ENCODE data around the gene ISG20.

ISG20 gene

GRCh38 chr15:88655800-88656488 is 17.1 kb downstream of the ISG20 start:
- Histone ChIP-seq H3K27me3 (peaks cover 8% of the 10 kb centered on the region), H3K4me1 (no peaks in the 10 kb centered on the region), H3K36me3 (no peaks in the 10 kb centered on the region), H3K9me3 (no peaks in the 10 kb centered on the region), H3K4me3 (ENCODE audit: low read depth, low read length) (no peak overlapping the region)
- TF ChIP-seq, protein P1, sequence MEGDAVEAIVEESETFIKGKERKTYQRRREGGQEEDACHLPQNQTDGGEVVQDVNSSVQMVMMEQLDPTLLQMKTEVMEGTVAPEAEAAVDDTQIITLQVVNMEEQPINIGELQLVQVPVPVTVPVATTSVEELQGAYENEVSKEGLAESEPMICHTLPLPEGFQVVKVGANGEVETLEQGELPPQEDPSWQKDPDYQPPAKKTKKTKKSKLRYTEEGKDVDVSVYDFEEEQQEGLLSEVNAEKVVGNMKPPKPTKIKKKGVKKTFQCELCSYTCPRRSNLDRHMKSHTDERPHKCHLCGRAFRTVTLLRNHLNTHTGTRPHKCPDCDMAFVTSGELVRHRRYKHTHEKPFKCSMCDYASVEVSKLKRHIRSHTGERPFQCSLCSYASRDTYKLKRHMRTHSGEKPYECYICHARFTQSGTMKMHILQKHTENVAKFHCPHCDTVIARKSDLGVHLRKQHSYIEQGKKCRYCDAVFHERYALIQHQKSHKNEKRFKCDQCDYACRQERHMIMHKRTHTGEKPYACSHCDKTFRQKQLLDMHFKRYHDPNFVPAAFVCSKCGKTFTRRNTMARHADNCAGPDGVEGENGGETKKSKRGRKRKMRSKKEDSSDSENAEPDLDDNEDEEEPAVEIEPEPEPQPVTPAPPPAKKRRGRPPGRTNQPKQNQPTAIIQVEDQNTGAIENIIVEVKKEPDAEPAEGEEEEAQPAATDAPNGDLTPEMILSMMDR (IDR thresholded peaks at IDR 0.05; ENCODE audit: low read depth, low read length): no peak
- DNase-seq: no peak

GRCh38 chr15:88656760-88657221 is 18.0 kb downstream of the ISG20 start:
- H3K36me3 ChIP-seq: no peaks in the 10 kb centered on the region
- H3K9me3 ChIP-seq: no peaks in the 10 kb centered on the region
- H3K27me3 ChIP-seq: peaks cover 8% of the 10 kb centered on the region
- TF ChIP-seq, protein P1 (IDR thresholded peaks at IDR 0.05; ENCODE audit: low read depth, low read length): no peak
- DNase-seq: no peak
- no peak overlapping the region for H3K4me3 ChIP-seq (ENCODE audit: low read depth, low read length)
- no peaks in the 10 kb centered on the region for H3K4me1 ChIP-seq

DNA sequence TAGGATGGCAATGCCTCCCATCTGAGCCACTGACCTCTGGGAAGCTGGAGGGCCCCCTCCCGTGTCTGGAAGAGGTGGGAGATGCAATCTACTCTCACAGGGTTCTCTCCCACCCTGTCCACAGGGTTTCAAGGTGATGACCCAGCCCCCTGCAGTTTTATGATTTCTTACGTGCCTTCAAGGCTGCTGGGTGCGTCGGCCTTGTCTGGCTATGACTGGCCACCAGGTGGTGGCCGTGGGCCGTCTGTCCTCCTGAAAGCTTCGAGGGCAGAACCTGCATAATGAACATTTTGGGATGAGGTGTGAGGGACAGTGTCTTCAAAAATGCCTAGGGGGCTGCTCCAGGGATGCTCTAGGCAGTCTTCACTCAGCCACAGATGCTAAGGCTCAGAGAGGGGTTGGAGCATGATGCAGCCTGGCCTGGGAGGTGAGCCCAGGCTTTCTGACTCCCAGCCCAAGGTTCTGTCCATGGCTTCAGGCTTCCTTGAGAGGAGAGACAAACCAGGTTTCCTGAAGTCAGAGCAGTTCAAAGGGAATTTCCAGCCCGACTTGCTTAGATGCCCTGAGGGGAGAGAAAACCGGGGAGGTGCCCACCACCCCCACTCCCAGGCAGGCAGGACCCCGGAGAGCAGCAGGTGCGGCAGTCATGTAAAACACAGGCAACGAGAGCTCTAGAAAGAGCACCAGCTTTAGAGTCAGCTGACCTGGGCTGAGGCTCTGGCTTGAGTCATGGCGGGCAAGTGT is 18.7 kb downstream of the ISG20 start:
- H3K36me3 ChIP-seq: no peaks in the 10 kb centered on the region
- TF ChIP-seq, protein P1 (IDR thresholded peaks at IDR 0.05; ENCODE audit: low read depth, low read length): peak; percentile 89
- DNase-seq: peak; percentile 64
- no peaks in the 10 kb centered on the region for H3K9me3 ChIP-seq
- H3K27me3 ChIP-seq: peaks cover 8% of the 10 kb centered on the region
- H3K4me3 ChIP-seq (ENCODE audit: low read depth, low read length): no peak overlapping the region
- H3K4me1 ChIP-seq: no peaks in the 10 kb centered on the region

GRCh38 chr15:88658070-88658965 is 19.5 kb downstream of the ISG20 start:
- Histone ChIP-seq H3K4me1 (no peaks in the 10 kb centered on the region), H3K36me3 (no peaks in the 10 kb centered on the region), H3K9me3 (no peaks in the 10 kb centered on the region), H3K27me3 (peaks cover 8% of the 10 kb centered on the region), H3K4me3 (ENCODE audit: low read depth, low read length) (no peak overlapping the region)
- TF ChIP-seq, protein P1 (IDR thresholded peaks at IDR 0.05; ENCODE audit: low read depth, low read length): no peak
- DNase-seq: no peak

DNA sequence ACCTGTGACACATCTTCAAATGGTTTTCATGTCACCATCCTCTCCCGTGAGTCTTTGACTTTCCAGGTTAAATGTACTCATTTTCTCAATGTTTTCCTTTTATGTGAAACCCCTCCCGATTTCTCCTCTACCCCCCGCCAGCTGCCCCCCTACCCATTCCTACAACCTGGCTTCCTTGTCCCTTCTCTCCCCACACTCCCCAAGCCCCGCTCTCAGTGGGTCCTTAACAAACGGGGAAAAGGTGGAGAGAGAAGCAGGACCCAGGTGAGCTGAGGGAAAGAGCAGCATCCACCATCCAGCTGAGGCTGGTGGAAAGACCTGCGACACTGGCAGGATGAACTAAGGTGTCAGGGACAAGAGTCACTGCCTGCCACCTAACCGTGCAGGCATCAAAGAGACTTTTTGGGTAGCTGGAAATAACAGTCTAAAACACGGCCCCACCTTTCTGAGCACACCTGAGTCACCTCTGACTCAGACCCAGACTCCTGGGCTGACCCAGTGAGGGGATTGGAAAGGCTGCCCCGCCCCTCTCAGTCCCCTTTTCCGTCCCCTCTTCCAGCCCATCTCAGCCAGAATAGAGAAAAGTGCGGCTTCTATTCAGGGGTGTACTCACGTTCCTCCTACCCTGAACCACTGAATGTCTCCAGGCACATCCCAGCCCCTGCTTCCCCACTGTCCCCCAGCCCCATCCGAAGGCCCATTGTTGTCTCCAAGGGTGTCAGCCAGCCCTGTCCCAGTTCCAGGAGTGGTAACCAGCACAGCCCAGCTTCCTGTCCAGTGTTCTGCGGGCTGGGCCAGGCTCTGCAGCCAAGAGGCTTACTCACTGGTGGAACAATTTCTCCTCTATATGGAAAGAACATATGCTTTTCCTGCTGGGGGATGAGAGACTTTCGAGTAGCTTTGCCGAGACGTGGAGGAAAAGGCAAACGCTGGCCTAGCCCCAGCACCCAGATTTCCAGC is 20.4 kb downstream of the ISG20 start:
- H3K4me1 ChIP-seq: no peaks in the 10 kb centered on the region
- TF ChIP-seq, protein P1 (IDR thresholded peaks at IDR 0.05; ENCODE audit: low read depth, low read length): no peak
- H3K9me3 ChIP-seq: no peaks in the 10 kb centered on the region
- no peak for DNase-seq
- H3K36me3 ChIP-seq: no peaks in the 10 kb centered on the region
- H3K4me3 ChIP-seq (ENCODE audit: low read depth, low read length): no peak overlapping the region
- peaks cover 8% of the 10 kb centered on the region for H3K27me3 ChIP-seq

Measured in BE2C (cell line).